KG1 (cell line): ENCODE measurements around the gene TBC1D25.
"Not testable (repeated sequence)": the region's sequence is repeated elsewhere in the genome, so short reads cannot be mapped to it uniquely, and the experiment has no call there.

ENCODE experiments used
- DNase-seq: peaks from one replicate; lab custom pipeline; 2025; lab: John Stamatoyannopoulos, UW

Gene TBC1D25

GRCh38 chrX:48516285-48516684 lies 23.2 kb upstream of the TBC1D25 start:
- no peak for DNase-seq

GRCh38 chrX:48516987-48517386 lies 22.5 kb upstream of the TBC1D25 start:
- no peak for DNase-seq

GRCh38 chrX:48519481-48519880 lies 20.0 kb upstream of the TBC1D25 start:
- not testable (repeated sequence) for DNase-seq

GRCh38 chrX:48520455-48520854 lies 19.1 kb upstream of the TBC1D25 start:
- DNase-seq: no peak

- DNase-seq: no peak
Measured at GRCh38 chrX:48520976-48521352, 18.6 kb upstream of the TBC1D25 start.

GRCh38 chrX:48521353-48522243 lies 17.9 kb upstream of the TBC1D25 start, which contains the start of gene EBP:
EBP (plus strand) TSS chrX:48521808; CDS start chrX:48523772, 1,964 bp downstream.
- peak; percentile 76 for DNase-seq

- no peak for DNase-seq
Measured at GRCh38 chrX:48522291-48522690, 17.2 kb upstream of the TBC1D25 start.

- no peak for DNase-seq
Measured at GRCh38 chrX:48523682-48524081, 15.8 kb upstream of the TBC1D25 start.

GRCh38 chrX:48525853-48526252 lies 13.7 kb upstream of the TBC1D25 start:
- DNase-seq: not testable (repeated sequence)

GRCh38 chrX:48530736-48531135 lies 8.8 kb upstream of the TBC1D25 start:
- no peak for DNase-seq

GRCh38 chrX:48531358-48531959 lies 8.1 kb upstream of the TBC1D25 start:
- no peak for DNase-seq

GRCh38 chrX:48532161-48532560 lies 7.4 kb upstream of the TBC1D25 start:
- no peak for DNase-seq

- no peak for DNase-seq
Measured at GRCh38 chrX:48533165-48533564, 6.3 kb upstream of the TBC1D25 start.

- no peak for DNase-seq
Measured at GRCh38 chrX:48538641-48539344, 721 bp upstream of the TBC1D25 start.

- no peak for DNase-seq
Measured at GRCh38 chrX:48540028-48540375, 488 bp downstream of the TBC1D25 start.

- DNase-seq: no peak
Measured at GRCh38 chrX:48540480-48540879, 966 bp downstream of the TBC1D25 start.

- no peak for DNase-seq
Measured at GRCh38 chrX:48541140-48541814, 1.8 kb downstream of the TBC1D25 start.

GRCh38 chrX:48548871-48549270 lies 9.4 kb downstream of the TBC1D25 start:
- no peak for DNase-seq

GRCh38 chrX:48555731-48556325 lies 16.3 kb downstream of the TBC1D25 start:
- DNase-seq: not testable (repeated sequence)

GRCh38 chrX:48558271-48558670 lies 18.8 kb downstream of the TBC1D25 start:
- DNase-seq: no peak

- no peak for DNase-seq
Measured at GRCh38 chrX:48559636-48560035, 20.1 kb downstream of the TBC1D25 start.

GRCh38 chrX:48560056-48560455 lies 20.5 kb downstream of the TBC1D25 start:
- no peak for DNase-seq
